GM18909 (cell line): ENCODE data around the gene AKNAD1.
"Not testable (repeated sequence)": the region's sequence is repeated elsewhere in the genome, so short reads cannot be mapped to it uniquely, and the experiment has no call there.

ENCODE experiments used
- ATAC-seq: cut with Tn5 transposase; IDR thresholded peaks from one replicate; pipeline ENCODE4 v1.9.1; 2021; ENCODE audit warnings: mild to moderate bottlenecking; ENCODE audit not compliant: unreplicated experiment, poor library complexity

The AKNAD1 gene

GRCh38 chr1:108803548-108803947, 53.3 kb downstream of the AKNAD1 start:
- ATAC-seq = no peak

GRCh38 chr1:108801101-108801500, 55.8 kb downstream of the AKNAD1 start:
- ATAC-seq = no peak

GRCh38 chr1:108799001-108799400, 57.9 kb downstream of the AKNAD1 start:
- ATAC-seq = no peak

DNA sequence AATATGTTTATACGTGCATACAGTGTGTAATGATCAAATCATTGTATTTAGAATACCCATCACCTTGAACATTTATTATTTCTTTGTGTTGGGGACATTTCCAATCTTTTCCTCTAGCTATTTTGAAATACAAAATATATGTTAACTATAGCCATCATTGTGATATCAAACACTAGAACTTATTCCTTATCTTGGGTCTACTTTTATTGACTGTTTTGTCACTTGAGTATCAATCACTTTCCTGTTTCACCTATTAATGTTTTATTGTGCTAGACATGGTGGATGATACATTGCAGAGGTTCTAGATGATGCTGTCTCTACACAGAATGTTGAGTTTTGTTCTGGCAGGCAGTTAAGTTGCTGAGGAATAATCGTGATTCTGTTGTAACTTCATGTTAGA, 64.5 kb downstream of the AKNAD1 start:
- no peak for ATAC-seq

DNA sequence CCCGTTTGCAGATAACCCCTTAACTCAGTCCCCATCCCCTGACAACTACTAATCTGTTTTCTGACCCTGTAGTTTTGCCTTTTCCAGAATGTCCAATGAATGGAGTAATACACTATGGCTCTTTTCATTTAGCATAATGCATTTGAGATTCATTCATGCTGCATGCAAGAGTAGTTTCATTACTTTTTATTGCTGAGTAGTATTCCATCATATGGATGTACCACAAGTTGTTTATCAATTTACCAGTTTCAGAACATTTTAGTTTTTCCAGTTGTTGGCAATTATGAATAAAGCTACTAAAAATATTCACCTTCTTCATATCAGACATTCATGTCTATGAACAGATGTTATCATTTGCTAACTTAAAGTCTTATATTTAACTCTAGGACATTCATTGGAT, 65.1 kb downstream of the AKNAD1 start:
- no peak for ATAC-seq

GRCh38 chr1:108785880-108786279, 71.0 kb downstream of the AKNAD1 start:
- no peak for ATAC-seq

GRCh38 chr1:108785264-108785663, 71.6 kb downstream of the AKNAD1 start:
- no peak for ATAC-seq

DNA sequence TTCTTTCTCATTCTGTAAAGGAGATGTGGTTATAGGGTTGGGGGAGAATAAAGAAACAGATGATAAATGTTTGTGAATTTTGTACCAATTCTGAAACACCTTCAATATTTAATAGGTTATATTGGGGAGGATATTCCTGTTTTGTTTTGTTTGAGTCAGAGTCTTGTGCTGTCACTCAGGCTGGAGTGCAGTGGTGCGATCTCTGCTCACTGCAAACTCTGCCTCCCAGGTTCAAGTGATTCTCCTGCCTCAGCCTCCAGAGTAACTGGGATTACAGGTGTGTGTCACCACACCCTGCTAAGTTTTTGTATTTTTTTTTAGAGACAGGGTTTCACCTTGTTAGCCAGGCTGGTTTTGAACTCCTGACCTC, 75.3 kb downstream of the AKNAD1 start:
- not testable (repeated sequence) for ATAC-seq

DNA sequence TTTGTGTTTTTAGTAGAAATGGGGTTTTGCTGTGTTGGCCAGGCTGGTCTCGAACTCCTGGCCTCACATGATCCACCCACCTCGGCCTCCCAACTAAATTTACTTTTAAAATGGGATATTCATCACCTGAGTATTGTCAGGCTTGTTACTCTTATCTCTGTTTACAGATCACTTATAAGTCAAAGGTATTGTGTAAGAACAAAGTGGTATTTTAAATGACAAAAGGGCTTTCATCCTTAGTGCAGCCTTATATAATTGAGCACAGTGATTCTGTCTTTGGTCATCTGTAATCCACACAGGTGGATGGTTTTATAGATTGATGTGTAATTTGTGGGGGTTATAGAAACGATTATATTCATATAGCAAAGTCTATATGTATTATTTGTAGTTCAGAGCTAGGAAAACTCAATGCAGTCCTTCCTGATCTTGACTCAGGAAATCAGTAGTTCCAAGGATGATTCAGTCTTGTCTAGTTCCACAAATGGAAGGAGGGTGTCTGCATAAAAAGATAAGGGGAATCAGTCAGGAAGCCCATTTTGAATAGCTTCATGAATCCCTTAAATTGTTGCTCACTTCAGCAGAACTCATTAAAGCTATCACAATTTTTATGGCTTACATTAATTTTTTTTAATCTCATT, 75.8 kb downstream of the AKNAD1 start:
- no peak for ATAC-seq

- no peak for ATAC-seq
These were observed 77.4 kb downstream of the AKNAD1 start for GRCh38 chr1:108779455-108779854.

DNA sequence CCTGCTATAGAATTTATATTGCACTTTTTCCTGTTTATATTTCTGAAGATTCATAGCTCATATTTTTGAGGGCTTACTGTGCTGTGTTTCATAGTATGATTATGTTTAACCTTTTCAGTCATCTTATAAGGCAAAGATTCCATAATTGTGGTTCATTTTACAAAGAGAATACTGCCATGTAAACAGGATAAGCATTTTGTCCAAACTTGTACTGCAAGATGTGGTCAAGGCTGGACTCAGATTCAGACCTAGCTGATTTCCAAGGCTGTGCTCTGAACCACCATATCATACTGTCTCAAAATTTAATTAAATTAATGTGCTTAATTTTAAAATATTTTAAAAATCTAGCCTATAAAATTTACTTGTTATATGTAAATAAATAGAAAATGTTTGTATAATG, 79.1 kb downstream of the AKNAD1 start:
- ATAC-seq = no peak

- no peak for ATAC-seq
These were observed 89.2 kb downstream of the AKNAD1 start for GRCh38 chr1:108767708-108768107.

GRCh38 chr1:108767115-108767514, 89.8 kb downstream of the AKNAD1 start:
- ATAC-seq = no peak
